Esophagus mucosa (tissue), 1 donor: ENCODE measurements around the gene PHAX. TPM values are rescaled to one million over a fixed set of nuclear protein-coding genes. Genes with fewer than 3 reads are reported as not detected.
"Not testable (repeated sequence)": the region's sequence is repeated elsewhere in the genome, so short reads cannot be mapped to it uniquely, and the experiment has no call there.

Source experiments
- ATAC-seq: fragments of 200-7000 bp; cut with Tn5 transposase; one replicate; pipeline ENCODE4 v1.9.1; 2020
- total RNA-seq: library from RNA; stranded (reverse); gene quantifications from one replicate; pipeline ENCODE4 v1.2.4, GENCODE V29; 2023
- donor health status: DM: yes; HTN: yes; CAD: no.

Gene PHAX, protein sequence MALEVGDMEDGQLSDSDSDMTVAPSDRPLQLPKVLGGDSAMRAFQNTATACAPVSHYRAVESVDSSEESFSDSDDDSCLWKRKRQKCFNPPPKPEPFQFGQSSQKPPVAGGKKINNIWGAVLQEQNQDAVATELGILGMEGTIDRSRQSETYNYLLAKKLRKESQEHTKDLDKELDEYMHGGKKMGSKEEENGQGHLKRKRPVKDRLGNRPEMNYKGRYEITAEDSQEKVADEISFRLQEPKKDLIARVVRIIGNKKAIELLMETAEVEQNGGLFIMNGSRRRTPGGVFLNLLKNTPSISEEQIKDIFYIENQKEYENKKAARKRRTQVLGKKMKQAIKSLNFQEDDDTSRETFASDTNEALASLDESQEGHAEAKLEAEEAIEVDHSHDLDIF
- total RNA-seq = 19.8 TPM

DNA sequence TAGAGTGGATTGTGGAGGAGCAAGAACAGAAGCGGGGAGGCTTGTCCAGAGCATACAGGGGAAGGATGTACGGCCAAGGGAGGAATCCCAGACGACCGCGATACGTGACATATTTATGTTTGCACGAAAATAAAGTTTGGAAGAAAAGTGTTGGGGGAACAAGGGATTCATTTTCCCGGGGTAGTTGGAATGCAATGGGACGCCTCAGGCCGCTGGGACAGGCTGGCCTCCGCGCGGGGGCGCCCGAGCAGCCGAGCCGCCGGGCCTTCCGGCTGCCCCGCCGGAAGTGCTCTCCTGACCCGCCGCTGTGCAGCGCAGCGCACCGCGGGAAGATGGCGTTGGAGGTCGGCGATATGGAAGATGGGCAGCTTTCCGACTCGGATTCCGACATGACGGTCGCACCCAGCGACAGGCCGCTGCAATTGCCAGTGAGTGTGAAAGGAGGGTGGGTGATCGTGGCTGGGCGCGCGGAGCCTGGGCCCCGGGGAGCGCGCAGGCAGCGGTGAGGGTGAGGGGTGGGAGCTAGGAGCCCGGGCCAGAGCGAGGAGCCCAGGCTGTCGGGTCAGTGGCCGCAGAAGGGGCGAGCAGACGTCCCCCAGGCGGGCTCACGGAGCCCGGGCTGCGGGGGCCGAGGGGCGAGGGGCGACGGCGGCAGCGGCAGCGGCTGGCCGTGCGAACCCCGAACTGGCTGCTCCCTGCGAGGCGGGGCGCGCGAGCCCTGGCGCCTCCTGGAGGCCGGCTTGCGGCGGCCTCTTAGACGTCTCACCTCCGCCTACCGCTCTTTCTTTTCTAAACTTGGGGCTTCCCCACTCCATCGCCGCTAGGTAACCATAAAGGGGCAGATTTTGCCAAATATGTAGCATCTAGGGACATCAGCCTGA, at the start of gene PHAX:
TSS of gene PHAX (plus strand) at position 317 of the 881 bp plus-strand sequence. CDS start at position 333, 16 bp downstream.
- ATAC-seq = peak; percentile 85

DNA sequence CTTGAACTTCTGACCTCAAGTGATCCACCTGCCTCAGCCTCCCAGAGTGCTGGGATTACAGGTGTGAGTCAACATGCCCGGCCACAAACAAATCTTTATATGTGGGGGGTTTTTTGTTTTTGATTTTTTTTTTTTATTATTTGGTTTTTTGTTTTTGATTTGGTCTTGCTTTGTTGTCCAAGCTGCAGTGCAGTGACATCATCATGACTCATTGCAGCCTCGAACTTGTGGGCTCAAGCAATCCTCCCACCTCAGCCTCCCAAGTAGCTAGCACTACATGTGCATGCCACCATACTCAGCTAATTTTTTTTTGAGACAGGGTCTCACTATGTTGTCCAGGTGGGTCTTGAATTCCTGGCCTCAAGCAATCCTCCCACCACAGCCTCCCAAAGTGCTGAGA, 48.1 kb upstream of the PHAX start:
- ATAC-seq = no peak

DNA sequence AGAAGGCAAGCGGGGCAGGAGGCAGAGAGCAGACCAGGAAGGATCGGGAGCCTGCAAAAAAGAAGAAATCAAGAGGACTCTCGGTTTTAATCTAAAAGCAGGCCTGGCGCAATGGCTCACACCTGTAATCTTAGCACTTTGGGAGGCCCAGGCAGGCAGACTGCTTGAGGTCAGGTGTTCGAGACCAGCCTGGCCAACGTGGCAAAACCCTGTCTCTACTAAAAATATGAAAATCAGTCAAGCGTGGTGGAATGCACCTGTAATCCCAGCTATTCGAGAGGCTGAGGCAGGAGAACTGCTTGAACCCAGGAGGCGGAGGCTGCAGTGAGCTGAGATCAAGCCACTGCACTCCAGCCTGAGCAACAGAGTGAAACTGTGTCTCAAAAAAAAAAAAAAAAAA, 45.6 kb upstream of the PHAX start:
- ATAC-seq = not testable (repeated sequence)

DNA sequence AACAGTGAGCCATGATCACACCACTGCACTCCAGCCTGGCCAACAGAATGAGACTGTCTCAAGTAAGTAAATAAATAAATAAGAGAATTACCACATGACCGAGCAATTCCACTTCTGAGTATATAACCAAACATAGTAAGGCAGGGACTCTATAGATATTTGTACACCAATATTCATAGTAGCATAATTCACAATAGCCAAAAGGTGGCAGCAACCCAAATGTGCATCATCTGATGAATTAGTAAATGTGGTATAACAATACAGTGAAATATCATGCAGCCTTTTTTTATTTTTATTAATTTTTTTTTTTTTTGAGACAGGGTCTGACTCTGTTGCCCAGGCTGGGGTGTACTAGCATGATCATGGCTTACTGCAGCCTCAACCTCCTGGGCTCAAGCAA, 38.8 kb upstream of the PHAX start:
- ATAC-seq = no peak

DNA sequence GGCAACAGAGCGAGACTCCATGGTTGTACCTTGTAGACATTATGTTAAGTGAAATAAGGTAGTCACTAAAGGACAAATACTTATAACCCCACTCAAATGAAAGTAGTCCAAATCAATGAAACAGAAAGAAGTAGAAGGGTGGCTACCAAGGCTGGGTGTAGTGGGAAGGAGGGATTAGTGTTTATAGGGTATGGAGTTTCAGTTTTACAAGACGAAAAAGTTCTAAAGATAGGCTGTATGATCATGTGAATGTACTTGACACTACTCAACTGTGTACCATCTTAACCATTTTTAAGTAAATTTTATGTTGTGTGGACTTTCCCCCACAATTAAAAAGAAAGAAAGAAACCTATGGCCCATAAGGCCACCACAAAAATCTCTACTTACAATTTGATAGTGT, 37.9 kb upstream of the PHAX start:
- ATAC-seq = no peak

DNA sequence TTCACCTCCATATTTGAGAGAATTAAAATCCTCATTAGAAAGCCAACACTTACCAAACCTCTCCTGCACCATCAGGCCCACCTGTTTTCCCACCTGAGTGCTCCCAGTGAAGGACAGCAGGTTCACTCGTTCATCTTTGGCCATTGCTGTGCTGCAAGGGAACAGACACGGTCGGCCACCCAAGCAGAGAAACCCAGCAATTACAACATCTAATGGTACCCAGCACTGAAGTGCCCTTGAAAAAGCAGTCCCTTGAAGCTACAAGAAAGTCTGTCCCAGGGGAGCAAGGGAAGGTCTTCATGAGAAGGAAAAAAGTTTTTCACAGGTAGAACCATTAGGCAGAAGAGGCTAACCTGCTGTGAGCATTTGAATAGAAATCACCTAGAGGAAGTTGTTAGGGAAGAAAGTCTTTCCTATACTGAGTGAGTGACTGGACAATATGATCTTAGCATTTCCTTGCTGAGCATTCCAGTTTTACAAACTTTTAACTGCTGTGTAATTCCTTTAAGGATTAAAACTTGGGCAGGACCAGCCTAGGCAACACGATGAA, 32.5 kb upstream of the PHAX start:
- no peak for ATAC-seq

DNA sequence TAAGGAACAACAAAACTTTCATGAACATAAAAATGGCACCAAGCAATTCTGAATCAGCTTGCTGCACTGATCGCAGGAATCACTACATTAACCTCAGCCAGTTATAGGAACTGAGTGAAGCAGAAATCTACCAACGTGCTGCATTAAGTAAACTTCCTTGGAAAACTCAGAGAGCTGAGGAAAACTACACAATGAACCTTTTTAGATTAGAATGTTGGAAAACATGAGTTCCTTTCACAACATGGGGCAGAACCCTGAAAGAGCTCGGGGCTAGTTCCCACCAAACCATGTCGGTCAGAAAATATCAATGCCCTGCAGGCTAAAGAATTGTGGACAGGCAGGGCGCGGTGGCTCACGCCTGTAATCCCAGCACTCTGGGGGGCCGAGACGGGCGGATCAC, 25.1 kb upstream of the PHAX start:
- no peak for ATAC-seq

DNA sequence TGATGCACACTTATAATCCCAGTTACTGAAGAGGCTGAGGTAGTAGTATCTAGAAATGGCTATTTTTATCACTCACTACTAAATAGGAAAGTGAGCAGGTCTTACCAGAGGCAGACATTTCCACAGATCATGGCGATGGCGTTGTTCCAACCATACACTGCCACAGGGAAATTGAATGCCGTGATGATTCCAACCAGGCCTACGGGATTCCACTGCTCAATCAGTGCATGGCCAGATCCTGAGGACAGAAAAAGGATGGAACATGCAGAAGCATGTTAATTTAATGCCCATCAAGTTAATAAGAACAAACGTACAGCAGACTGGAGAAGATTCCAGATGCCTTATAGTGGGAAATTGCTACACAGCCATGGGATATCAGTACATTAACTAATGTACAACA, 23.8 kb upstream of the PHAX start:
- peak; percentile 59 for ATAC-seq

DNA sequence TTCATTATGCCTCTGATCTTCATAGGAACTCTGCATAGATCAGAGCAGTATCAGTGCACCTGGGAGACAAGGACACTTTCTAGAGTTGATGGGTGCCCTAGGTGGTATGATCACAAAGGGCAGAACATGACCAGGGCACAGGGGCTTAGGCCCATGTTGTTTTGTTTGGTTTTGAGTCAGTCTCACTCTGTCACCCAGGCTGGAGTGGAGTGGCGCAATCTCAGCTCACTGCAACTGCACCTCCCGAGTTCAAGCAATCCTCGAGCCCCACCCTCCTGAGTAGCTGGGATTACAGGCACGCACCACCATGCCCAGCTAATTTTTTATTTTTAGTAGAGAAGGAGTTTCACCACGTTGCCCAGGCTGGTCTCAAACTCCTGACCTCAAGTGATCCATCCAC, 23.3 kb upstream of the PHAX start:
- peak; percentile 62 for ATAC-seq

DNA sequence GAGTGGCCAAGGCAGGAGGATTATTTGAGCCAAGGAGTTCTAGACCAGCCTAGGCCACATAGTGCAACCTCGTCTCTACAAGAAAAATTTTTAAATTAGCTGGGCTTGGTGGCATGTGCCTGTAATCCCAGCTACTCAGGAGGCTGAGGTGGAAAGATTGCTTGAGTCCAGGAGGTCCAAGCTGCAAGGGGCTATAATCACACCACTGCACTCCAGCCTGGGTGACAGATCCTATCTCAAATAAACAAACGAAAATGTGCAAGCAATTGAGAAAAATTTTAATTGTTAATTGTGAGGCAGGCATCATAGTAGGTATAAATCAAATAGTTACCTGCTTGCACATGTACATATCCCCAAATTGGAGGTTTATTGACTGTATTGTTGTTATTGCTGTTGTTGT, 21.0 kb upstream of the PHAX start:
- ATAC-seq = no peak

DNA sequence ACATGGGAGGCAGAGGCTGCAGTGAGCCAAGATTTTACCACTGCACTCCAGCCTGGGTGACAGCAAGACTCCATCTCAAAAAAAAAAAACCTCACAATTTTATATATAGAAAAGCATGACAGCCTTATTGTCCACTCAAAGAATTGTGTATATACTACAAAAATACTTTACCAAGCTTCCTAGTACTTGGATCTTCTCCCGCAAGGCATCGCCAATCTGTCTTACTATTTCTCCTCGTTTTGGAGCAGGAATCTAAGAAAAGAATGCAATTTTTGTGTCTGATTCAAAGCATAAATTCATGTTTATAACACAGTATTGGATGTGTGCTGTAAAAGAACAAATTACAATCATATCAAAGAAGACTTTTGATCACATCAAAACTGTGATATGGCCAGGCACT, 17.0 kb upstream of the PHAX start:
- no peak for ATAC-seq

DNA sequence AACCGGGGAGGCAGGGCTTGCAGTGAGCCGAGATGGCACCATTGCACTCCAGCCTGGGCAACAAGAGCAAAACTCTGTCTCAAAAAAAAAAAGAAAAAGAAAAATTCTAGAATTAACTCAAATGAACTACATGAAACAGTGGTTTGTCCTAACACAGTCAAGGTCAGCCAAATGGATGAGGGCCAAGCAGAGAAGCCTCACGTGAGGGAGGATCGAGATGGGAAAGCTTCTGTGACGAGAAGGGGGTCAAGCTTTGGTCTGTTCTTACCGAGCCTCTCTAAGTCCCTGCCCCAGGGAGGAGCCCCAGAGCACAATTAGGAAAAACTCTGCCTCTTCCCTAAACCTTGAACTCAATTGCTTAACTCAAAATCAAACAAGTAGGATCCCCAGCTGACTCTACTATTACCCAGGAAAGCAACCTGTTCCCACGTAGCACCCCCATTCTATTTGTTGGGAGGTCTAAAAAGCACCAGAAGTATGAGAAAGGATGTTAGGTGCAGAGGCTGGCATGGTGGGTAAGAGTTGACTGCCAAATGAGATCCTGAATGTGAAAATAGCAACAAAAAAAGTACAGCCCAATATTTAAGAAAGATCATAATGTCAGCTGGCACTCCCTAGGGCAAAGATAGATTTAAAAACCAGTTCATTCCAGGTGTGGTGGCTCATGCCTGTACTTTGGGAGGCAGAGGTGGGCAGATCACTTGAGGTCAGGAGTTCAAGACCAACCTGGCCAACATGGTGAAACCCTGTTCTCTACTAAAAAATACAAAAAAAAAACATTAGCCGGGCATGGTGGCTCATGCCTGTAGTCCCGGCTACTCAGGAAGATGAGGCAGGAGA, 13.0 kb upstream of the PHAX start:
- ATAC-seq = no peak

DNA sequence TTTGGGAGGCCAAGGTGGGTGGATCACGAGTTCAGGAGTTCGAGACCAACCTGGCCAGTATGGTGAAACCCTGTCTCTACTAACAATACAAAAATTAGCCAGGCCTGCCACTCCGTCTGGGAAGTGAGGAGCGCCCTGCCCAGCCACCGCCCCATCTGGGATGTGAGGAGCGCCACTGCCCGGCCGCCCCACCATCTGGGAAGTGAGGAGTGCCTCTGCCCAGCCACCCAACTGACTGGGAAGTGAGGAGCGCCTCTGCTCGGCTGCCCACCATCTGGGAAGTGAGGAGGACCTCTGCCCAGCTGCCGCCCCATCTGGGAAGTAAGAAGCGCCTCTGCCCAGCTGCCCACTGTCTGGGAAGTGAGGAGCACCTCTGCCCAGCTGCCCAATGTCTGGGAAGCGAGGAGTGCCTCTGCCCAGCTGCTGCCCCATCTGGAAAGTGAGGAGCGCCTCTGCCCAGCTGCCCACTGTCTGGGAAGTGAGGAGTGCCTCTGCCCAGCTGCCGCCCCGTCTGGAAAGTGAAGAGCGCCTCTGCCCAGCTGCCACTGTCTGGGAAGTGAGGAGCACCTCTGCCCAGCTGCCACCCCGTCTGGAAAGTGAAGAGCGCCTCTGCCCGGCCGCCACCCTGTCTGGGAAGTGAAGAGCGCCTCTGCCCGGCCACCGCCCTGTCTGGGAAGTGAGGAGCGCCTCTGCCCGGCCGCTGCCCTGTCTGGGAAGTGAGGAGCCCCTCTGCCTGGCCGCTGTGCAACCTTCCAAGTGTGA, 11.0 kb upstream of the PHAX start:
- no peak for ATAC-seq

DNA sequence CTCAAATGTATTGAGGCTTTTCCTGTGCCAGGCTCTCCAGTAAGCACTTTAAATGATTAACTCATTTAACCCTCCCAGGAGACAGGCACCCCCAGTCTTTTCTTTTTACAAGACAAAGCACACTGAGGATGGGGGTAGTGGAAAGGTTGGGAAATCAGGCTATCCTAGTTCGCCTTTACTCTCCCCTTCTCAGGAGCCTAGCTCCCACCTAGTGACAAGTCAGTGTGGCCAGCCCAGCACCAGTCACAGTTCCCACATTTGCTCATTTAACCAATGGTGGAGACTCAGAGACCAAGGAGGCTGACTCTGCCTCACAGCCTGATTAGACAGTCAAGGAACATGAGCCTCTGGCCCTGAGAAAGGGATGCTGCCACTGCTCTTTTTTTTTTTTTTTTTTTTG, 9.2 kb upstream of the PHAX start:
- no peak for ATAC-seq

DNA sequence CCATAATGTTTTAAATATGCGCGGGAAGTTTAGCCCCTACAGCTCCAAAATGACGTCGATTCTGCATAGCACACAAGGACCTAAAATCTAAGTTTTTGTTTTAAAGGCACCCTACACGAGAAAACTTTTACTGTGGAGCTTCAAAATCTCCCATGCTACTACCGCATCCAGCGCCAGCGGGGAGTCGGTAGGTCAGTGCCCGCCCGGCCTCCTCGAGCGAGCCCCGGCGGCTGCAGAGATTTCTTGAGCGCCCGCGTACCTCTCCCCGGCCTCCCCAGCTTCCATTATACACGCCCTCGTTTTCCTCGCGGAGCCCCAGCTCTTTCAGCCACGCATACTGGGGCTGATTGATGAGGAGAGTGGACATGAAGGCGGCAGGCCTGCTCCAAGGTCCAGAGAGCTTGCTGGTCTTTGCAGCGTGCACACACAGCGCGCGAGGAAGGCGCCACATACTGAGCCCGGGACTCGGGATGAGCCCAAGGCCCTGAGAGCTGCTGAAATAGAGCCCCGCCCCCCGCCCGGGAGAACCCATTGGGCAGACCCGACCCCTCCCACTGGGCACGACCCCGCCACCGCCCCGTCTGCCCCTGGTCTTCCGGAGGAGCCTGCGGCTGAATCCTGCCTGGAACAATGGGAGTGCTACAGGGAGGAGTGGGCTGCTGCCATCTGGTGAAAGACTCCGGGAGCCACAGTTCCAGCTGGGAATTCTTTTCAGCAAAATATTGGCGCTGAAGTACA, 5.8 kb upstream of the PHAX start, which contains the start of gene ALDH7A1:
TSS of gene ALDH7A1 (minus strand) at position 472 of the 738 bp plus-strand sequence. CDS start at position 451, 21 bp downstream.
- ATAC-seq = peak; percentile 76

DNA sequence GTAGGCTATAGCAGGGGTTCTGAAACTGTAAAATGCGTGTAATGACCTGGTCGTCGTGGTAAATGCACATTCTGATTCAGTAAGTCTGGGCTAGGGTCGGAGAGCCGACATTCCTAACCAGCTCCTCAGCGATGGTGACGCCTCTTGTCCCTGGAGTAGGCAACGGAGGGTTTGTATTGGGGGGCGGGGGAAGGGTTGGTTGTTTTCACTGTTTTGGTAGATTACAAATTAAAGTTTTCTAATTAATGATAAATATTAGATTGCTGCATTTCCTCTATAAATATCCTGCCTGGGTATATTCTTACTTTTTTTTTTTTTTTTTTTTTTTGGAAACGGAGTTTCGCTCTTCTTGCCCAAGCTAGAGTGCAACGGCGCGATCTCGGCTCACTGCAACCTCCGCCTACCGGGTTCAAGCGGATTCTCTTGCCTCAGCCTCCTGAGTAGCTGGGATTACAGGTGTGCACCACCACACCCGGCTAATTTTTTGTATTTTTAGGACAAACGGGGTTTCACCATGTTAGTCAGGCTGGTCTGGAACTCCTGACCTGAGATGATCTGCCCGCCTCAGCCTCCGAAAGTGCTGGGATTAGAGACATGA, 5.2 kb upstream of the PHAX start:
- no peak for ATAC-seq

DNA sequence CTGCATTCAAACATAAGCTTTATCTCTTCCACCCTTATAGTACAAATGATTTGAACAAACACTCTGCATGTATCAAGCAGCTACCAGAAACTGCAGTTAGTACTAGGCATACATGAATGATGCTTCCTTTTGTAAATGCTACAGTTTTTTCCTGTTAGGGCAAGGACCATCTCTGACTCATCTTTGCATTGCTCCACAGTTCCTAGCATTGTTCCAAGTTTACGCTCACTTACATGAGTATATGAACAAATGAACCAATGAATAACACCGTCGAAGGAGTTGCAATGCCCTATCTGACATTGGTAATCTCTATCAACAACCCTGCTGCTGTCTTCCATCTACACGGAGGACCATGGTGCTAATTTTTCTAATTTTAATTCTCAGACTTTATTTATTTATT, 3.6 kb upstream of the PHAX start:
- peak; percentile 80 for ATAC-seq

DNA sequence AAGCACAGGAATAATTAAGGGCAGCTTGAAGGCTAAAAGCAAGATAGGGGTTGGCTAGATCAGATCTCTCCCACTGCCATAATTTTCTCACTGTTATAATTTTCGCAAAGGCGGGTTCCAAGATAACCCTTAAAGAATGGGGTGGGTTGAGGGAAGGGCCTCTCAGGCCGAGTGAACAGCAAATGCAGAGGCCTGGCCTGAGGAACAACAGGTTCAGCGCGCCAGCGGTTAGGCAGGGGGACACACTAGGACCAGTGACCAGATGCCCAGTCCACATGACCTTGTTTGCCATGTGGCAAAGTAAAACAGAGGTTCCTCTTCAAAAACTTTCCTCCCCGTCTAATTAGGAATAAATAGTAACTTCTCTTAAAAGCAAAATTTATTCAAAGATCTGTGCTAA, 1.2 kb upstream of the PHAX start:
- no peak for ATAC-seq

DNA sequence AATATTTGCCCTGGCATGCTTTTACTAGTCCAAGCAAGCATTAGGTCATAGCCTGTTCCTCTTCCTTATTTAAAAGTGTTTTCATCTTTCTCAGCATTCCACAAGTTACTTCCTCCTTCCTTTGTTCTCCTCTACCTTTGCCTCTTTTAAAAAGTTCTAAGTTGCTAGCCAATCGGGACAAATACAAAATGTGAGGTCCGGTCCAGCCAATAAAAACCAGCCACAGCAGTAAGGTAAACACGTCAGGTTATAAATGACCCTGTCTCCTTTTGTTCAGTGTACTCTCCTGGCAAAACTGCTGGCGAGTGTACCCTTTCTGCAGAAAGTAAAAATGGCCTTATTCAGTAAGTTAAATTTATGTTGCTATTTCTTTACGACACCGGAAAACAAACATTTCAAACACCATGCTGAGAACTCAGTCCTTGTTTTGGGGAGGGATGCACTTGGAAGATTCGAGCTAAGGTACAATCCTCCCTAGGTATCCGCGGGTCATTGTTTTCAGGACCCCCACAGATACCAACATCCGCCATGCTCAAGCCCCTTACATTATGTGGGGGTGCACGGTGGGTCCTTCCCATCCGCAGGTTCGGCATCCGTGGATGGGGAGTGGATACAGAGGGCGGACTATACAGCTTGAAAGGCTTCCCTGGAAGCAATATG, 646 bp upstream of the PHAX start:
- not testable (repeated sequence) for ATAC-seq
